CD4-positive, alpha-beta T cell treated with Interleukin-12 subunit alpha and Interleukin-12 subunit beta, for 1 hour (primary cell): Measurements from ENCODE around the gene PIWIL4.
"Not testable (repeated sequence)": the region's sequence is repeated elsewhere in the genome, so short reads cannot be mapped to it uniquely, and the experiment has no call there.

Experiments
- DNase-seq: peaks from one replicate; pipeline ENCODE4 v3.0.0-alpha.2; 2020

Gene PIWIL4

DNA sequence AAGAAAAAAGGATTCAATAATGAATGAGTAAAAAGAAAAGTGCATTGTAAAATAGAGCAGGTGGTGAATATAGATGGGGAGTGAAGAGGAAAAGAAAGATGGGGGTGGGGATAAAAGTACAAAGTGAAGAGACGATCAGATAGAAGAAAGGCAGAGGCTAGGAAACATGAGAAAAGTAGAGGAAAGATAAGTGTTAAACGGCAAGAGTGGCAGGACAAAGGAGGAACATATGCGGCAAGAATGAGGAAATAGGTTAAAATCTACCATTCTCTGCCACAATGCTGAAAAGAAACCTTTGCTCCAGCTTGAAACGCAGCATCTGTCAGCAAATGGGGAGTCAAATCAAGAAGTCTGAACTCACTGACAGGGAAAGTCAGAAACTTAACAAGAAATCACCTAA, 16.7 kb upstream of the PIWIL4 start:
- DNase-seq = no peak

DNA sequence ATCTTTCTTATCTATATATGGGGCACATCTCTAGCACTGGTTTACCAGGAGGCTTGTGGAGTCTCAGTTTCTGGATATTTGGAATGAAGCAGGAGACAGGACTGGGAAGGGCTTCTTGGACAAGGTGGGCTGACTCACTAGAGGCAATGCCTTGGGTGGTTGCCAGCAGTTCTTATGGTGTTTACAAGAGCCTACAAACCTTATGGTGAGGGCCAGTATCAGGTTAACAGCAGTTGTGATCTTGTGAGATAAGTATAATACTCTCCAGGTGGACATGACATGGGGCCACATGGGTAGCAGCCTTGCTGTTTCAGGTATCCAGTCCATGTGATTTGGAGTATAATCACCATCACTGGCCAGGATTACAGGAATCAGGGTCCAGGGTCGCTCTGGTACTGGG, 13.2 kb upstream of the PIWIL4 start:
- DNase-seq = no peak

DNA sequence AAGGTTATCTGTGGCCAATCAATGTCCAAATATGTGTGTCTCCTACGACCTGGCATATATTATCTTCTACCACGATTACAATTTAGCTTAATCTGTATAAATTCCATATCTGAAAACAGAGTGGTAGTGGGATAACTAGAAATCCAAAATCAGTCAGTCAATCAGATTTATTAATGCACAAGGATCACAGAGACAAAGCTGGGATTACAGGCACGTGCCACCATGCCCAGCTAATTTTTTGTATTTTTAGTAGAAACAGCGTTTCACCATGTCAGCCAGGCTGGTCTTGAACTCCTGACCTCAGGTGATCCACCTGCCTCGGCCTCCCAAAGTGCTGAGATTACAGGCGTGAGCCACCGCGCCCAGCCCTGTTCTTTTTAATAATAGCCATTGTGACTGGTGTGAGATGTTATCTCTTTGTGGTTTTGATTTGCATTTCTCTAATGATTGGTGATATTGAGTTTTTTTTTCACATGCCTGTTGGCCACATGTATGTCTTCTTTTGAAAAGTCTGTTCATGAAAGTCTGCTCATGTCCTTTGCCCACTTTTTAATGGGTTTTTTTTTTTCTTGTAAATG, 11.3 kb upstream of the PIWIL4 start:
- not testable (repeated sequence) for DNase-seq

DNA sequence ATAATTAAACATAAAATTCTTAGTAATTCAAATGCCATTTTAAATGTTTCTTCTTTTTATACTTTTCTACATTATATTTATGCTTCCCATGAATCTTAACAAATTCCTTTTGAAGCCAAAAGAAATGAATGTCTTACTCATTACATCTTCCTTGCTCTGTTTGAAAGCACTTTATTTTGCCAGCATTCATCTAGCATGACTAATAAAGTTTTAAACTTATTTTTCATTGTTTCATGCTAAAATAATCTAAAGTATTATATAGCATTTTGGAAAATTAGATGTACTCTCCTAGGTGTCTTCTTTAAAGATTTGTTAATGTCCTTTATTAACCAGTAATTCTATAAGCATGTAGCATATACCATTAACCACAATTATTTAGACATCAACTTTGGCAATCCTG, 9.7 kb upstream of the PIWIL4 start:
- no peak for DNase-seq

DNA sequence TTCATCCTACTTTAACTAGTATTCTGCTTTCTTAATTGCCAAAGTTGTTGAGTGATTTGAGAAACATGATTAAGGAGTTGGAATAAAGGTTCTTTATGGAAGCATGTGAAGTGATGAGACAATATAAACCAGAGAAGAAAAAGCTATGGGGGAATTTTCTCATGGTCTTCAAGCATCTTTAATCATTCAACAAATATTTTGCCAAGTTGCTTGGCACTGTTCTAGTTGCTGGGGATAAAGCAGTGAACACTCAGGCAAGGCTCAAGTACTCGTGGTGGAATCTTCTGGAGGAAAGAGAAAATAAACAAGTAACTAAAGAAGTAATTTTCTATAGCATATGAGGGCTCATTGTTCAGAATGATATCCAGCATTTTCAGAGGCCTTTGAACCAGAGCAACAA, 9.2 kb upstream of the PIWIL4 start:
- no peak for DNase-seq

DNA sequence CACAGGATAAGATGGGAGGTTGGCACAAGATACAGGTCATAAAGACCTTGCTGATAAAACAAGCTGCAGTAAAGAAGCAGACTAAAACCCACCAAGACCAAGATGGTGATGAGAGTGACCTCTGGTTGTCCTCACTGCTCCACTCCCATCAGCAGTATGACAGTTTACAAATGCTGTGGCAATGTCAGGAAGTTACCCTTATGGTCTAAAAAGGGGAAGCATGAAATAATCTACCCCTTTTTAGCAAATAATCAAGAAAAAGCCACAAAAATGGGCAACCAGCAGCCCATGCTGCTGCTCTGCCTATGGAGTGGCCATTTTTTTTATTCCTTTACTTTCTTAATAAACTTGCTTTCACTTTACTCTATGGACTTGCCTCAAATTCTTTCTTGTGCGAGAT, 8.7 kb upstream of the PIWIL4 start:
- DNase-seq = no peak

DNA sequence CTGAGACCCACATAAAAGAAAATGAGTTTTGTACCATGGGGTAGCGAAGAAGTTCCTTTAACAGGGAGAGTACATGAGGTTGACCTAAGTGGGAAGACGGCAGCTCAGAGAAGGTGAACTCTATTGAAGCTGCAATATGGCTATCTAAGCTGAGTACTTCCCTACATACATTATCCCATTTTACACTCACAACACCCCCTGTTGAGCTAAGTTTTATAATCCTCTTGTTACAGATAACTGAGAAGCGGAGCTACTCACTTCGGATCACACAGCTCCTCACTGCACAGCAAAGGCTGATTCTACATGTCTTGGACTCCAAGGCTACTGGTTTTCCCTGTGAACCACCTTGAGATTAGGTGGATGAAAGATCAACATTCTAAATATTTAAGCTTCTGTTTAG, 8.2 kb upstream of the PIWIL4 start:
- DNase-seq = no peak

DNA sequence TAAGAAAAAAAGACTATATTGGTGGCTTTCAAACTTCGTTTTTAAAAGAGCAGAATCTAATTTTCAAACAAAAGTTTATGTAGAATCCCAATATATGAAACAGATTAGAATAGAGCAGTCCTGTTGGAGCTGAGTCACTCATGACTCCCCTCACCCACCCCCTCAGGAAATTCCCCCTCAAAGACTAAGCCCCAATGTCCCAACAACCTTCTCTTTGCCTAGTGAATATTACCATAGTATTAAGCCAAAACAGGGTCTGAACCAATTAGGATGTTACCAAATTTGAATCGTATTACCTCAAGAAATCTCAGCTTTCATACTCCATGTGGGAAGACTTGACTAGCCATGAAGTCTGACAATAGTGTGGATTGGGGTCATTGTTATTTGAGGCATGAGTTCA, 7.8 kb upstream of the PIWIL4 start:
- DNase-seq = no peak

DNA sequence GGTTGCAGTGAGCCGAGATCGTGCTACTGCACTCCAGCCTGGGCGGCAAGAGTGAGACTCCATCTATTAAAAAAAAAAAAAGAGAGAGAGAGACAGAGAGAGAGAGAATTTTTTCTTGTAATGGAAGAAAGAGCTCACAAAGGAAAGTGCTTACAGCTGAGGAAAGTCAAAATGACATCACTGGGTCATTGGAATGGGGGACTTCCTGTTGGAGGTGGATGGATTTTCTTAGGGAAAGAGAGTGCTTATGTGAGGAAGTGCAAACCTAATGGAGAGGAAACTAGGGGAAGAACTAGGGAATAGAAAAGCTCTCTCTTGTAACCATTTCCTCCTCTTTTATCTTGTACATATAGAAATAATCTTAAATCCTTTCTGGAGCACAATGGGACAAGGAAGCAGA, 6.3 kb upstream of the PIWIL4 start:
- DNase-seq = no peak

DNA sequence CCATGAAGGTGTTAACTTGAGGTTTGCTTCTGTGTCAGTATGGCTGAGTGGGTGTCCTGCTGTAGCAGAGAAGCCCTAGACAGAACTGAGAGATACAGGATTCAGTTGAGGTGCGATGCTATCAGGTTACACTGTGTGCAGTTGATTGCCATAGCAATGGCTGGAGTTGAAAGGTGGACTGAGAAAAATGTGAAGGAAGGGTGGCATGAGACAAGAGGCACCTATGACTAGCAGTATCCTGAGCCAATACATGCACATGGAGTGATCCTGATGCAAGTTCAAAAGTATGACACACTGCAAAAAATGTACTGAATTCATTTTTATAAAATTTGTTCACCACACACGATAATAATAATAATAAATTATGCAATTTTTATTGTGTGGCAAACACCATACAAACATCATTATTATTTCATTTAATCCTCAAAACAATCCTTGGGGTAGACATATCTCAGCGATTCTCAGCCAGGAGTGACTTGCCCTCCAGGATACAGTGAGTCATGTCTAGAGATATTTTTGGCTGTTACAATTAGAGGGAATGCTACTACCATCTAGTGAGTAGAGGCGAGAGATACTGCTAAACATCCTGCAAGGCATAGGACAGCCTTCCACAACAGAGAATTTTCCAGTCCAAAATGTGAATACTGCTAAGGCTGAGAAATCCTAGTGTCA, 3.9 kb upstream of the PIWIL4 start:
- DNase-seq = no peak

DNA sequence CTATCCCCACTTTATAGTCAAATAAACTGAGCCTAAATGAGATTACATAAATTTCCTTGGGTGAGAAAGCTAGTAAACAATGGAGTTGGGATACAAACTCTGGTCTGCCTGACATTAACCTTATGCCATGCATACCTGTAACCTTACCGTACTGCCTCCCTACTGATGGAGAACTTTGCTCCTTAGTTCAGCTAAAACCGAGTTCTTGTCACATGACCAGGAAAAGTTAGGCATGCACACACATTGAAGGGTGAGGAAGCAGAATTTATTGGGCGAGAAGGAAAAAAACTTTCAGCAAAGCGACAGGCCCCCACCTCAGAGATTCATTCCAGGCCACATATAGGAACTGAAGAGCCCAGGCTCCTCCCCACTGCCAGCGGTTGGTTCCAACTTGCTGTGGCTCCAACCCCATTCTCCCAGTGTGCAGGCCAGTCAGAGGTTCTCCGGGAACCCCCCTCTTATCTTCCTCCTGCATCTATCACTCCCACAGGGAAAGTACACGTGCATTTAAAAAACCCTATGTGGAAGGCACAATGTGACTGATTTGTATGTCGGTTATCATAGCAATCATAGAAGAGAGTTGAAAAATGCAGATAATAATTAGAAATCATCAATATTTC, 3.2 kb upstream of the PIWIL4 start:
- no peak for DNase-seq

DNA sequence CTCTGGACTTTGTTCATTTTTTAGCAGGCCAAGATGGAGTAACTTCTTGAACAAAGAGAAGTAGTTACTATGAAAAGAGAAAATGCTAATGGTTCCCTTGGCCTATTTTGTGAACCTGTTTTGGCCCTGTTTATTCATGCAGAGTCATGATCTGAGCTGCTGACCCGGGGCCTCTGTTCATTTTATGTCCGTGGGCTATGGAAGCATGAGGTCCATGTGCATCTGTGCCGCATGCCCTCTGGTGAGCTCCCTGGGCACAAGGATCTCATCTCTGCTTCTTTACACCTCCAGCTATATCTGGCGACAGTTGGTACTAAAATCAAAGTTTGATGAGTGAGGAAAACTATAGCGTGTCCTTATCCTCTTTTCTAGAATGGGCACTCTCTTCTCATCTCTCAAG, 1.0 kb downstream of the PIWIL4 start:
- no peak for DNase-seq

DNA sequence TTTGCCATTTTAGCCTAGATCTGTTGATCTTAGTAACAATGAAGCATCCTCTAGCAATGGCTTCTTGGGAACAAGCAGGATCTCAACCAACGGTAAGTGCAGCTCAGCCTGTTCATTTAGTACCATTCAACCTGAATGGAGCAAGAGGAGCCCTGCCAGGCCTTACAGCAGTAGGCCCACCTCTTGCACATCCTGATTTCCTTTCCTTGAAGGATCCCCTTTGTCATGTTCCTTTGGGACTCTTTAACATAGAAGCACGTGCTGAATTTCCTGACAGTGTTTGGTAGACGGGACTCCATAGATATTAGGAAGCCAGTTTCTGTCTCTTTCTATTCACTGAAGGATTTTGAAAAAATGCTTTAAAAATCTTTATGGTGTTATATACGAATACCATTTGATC, 1.5 kb downstream of the PIWIL4 start:
- no peak for DNase-seq

DNA sequence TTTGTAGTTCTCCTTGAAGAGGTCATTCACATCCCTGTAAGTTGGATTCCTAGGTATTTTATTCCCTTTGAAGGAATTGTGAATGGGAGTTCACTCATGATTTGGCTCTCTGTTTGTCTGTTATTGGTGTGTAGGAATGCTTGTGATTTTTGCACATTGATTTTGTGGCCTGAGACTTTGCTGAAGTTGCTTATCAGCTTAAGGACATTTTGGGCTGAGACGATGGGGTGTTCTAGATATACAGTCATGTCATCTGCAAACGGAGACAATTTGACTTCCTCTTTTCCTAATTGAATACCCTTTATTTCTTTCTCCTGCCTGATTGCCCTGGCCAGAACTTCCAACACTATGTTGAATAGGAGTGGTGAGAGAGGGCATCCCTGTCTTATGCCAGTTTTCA, 5.8 kb downstream of the PIWIL4 start:
- DNase-seq = not testable (repeated sequence)

DNA sequence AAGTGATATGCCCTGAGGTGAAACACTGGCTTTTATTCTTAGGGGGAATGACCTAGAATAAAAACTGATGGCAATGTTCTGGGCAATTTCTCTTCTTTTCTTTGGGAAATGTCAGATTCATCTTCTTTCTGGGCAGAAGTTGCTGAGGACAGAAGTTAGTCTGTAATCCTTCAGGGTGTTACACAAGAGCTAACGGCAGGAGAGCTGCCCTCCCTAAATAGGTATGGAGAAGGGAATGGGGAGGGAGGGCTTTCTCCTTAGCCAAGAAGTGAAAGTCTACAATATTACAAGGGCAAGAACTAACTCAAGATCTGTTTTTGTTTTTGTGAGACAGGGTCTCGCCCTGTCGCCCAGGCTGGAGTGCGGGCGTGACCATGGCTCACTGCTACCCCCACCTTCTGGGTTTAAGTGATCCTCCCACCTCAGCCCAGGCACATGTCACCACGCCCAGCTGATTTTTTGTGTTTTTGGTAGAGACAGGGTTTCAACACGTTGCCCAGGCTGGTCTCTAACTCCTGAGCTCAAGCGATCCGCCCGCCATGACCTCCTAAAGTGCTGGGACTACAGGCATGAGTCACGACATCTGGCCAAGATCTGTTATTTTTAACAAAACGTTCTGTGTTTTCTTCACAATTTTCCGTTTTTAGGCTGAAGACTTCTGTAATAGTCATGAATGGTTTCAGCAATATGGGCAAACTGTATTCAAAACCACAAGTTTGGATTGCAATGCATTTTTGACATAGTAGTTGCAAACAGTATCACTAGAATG, 7.2 kb downstream of the PIWIL4 start:
- no peak for DNase-seq

DNA sequence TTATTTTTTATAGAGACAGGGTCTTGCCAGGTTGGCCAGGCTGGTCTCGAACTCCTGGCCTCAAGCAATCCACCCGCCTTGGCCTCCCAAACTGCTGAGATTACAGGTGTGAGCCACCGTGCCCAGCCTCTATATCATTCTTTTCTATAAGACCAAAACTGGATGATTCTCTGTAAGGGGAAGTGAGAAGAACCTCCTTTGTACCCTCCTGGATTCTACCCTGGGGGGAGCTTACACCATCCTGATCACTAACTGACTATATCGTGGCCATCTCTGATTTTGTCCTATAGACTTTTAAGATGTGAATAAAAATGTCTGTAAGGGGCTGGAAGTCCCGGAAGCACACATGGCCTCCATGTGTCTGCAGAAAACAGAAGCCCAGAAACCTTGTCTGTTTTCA, 9.1 kb downstream of the PIWIL4 start:
- DNase-seq = no peak

DNA sequence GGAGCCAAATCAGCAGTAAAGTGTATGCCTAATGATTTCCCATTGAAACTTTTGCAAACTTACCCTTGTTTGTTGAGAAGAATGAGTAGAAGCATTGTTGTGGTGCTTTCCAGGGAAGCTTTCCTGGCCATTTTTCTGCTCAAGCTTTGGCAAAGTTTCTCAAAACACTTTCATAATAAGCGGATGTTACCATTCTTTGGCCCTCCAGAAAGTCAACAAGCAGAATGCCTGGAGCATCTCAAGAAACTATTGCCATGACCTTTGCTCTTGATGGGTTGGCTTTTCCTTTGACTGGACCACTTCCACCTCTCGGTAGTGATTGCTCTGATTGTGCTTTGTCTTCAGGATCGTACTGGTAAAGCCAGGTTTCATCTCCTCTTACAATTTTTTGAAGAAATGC, 10.7 kb downstream of the PIWIL4 start:
- no peak for DNase-seq

DNA sequence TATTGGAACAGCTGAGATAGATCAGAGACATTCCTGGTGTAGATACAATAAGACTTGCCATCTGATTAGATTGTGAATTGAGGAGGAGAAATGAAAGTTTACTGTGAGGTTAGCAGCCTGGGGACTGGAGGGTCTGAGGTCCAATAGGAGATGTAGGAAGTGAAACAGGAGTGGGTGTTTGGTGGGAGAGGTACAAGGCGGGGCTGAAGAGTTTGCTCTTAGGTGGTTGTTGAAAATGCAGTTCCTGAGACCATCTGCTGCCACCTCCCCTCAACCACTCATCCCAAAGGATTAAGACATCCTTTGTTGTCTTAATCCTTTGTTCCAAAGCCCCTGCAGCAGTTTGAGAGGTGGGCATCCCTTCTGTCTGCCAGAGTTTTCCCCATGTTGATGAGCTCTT, 14.8 kb downstream of the PIWIL4 start:
- no peak for DNase-seq

DNA sequence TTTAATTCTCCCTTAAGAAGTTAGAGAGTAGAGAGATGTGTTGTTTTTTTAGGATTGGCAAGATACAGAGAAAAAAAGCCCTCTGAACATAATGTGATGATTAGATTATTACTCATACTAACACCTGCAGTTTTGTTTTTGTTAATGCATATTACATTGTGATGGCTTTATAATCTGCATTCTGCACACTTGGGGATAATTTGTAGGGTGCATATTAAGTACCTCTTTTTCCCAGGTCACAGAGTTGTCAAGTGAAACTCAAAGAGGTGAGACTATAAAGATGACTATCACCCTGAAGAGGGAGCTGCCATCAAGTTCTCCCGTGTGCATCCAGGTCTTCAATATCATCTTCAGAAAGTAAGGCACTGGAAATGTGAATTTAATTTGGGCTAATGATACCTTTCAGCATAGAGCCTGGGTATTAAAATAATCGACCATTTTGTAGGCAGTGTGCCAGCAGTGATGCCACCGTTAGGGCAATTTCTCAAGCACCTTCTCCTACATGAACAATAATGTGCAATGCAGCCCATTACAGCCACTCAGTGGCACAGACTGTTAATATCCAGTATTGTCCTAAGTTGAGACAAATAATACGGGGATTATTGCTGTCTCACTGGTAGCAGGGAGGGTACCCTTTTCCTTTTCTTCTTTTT, 16.2 kb downstream of the PIWIL4 start:
- DNase-seq = no peak

DNA sequence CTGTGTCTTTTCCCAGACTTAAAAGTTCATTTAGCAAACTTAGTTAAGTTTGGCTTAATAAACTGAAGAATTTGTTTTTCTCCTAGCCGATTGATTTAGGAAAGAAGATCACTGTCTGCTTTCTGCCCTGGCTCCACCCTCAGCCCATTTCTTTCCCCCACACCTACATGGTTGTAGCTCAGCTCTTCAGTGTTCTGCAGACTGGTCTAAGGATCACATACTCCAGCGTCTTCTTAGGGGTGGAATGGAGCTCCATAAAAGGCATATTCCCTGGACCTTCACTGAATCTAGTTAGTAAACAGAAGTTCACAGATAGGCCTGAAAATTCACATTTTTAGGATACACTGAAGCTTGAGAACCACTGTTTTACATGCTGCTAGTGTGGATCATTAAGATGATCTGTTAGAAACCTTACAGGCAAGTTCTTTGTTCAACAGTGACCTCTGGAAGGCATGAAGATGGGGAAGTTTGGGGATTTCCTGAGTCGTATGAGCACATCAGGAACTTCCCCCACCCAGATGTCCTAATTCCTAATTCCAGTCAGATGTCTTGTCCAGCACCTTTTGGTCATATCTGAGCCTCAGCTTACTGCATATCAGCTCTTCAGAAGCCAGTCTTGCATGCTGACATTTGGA, 16.8 kb downstream of the PIWIL4 start:
- no peak for DNase-seq

DNA sequence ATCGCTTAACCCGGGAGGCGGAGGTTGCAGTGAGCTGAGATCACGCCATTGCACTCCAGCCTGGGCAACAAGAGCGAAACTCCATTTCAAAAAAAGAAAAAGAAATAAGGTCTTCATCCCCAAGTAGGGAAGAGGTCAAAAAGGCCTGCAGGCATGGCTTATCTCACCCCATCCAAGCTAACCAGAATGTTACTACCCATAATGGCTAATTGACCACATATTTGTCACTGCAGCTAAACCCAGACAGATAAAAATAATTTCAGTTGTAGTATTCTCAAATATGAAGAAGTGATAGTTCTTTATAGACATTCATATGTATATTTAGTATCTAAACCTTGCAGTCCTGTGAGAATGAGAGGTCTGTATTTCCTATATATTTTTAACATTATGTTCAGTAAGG, 17.8 kb downstream of the PIWIL4 start:
- no peak for DNase-seq

DNA sequence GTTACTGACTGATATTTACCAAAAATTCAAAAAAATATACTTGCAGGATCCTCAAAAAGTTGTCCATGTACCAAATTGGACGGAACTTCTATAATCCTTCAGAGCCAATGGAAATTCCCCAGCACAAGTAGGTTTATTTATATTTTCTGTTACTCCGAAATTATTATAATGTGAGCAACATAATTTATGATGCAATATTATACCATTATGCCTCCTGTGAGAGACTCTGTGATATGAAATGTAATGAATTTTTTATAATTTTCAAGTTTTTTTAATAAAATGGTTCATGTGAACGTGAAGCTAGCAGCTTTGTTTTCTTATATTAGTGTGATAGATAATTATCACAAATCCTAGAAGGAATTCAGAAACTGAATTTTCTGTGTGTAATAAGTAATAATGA, 18.2 kb downstream of the PIWIL4 start:
- DNase-seq = no peak

DNA sequence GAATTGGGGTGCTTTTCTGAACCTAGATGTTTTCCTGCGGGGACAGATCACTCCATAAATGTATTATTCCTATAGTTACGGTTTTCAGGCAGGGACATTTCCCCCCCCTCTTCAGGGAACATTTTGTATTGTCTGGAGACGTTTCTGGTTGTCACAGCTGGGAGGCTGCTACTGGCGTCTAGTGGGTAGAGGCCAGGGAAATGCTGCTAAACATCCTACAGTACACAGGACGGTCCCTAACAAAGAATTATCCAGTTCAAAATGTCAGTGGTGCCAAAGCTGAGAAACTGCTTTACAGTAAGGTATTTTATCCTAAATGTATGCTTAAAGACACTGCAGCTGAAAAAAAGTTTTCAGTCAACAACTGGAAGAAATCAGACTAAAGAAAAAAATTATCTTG, 19.4 kb downstream of the PIWIL4 start:
- DNase-seq = no peak
